Posterior cingulate gyrus (tissue), 11 donors: Measurements from ENCODE around the gene BBC3.
A peak's percentile ranks its signal among the peaks of the same experiment; 100 is the strongest.
"Not testable (repeated sequence)": the region's sequence is repeated elsewhere in the genome, so short reads cannot be mapped to it uniquely, and the experiment has no call there.

Experiments used
- DNase-seq, 10 donors: peaks; one replicate each; pipeline versions ENCODE4 v3.0.0 to v3.0.0-alpha.2; 2020 to 2021; ENCODE audit warnings: mixed read lengths in 3 of 10
- intact Hi-C: fragments of 100-400 bp; cut with DNase I; formaldehyde crosslinking; loops from one replicate; pipeline ENCODE4 v1.15.1; 2023

Gene BBC3

GRCh38 chr19:47258895-47259555, 28.0 kb upstream of the BBC3 start:
- intact Hi-C loops: no loop called here

GRCh38 chr19:47258434-47258833, 27.4 kb upstream of the BBC3 start:
- intact Hi-C loops: no loop called here
- no peak for DNase-seq

More at GRCh38 chr19:47258895-47259555, 28.0 kb upstream of the BBC3 start:
- DNase-seq: no peak

- DNase-seq: no peak
- intact Hi-C loops: loop anchor here (2.0 kb wide), 1 partner anchor 15 kb away; no protein-coding TSS in a partner anchor
Measured at GRCh38 chr19:47257411-47258169, 26.6 kb upstream of the BBC3 start.

GRCh38 chr19:47256693-47257410, 25.9 kb upstream of the BBC3 start:
- DNase-seq: peak; percentile 96 to 100 (median 98)
- intact Hi-C loops: loop anchor here (2.0 kb wide), 1 partner anchor 16 kb away; no protein-coding TSS in a partner anchor

GRCh38 chr19:47255879-47256692, 25.1 kb upstream of the BBC3 start, which contains the start of gene CCDC9:
Gene CCDC9, plus strand, starts transcription at chr19:47256525. Its CDS starts 1,876 bp downstream, at chr19:47258401.
- intact Hi-C loops: loop anchor here (2.0 kb wide), 1 partner anchor 17 kb away; no protein-coding TSS in a partner anchor
- DNase-seq: peak; percentile 93 to 99 (median 96)

- intact Hi-C loops: no loop called here
- no peak for DNase-seq
Measured at GRCh38 chr19:47253970-47254369, 23.0 kb upstream of the BBC3 start.

- no peak for DNase-seq
- intact Hi-C loops: no loop called here
Measured at GRCh38 chr19:47253467-47253881, 22.5 kb upstream of the BBC3 start.

- intact Hi-C loops, DNase-seq: not testable (repeated sequence)
Measured at GRCh38 chr19:47253016-47253415, 22.0 kb upstream of the BBC3 start.

GRCh38 chr19:47247308-47247990, 16.4 kb upstream of the BBC3 start:
- intact Hi-C loops: no loop called here
- peak in 9 of 10 donors; percentile 68 to 97 (median 81) for DNase-seq

GRCh38 chr19:47243776-47244547, 13.0 kb upstream of the BBC3 start:
- intact Hi-C loops: loop anchor here (1.0 kb wide), 2 partner anchors 34 to 95 kb away; no protein-coding TSS in a partner anchor
- peak; percentile 69 to 98 (median 82) for DNase-seq

GRCh38 chr19:47243364-47243775, 12.4 kb upstream of the BBC3 start:
- no peak for DNase-seq
- intact Hi-C loops: no loop called here

GRCh38 chr19:47241919-47242577, 11.0 kb upstream of the BBC3 start:
- intact Hi-C loops: no loop called here
- DNase-seq: no peak

GRCh38 chr19:47240996-47241918, 10.3 kb upstream of the BBC3 start:
- intact Hi-C loops: no loop called here
- DNase-seq: peak in 8 of 10 donors; percentile 44 to 93 (median 70)

GRCh38 chr19:47240556-47240955, 9.6 kb upstream of the BBC3 start:
- DNase-seq: no peak
- intact Hi-C loops: no loop called here

GRCh38 chr19:47239610-47240296, 8.8 kb upstream of the BBC3 start:
- DNase-seq: peak; percentile 70 to 99 (median 93)
- intact Hi-C loops: no loop called here

- intact Hi-C loops: no loop called here
- DNase-seq: peak in 1 of 10 donors; percentile 28
Measured at GRCh38 chr19:47239152-47239551, 8.2 kb upstream of the BBC3 start.
